Gastroesophageal sphincter (tissue), 3 donors: ENCODE measurements around the gene CNOT6L.

Experiments used
- POLR2A ChIP-seq, 2 donors: fragments of 450-650 bp; IDR thresholded peaks; one replicate each; pipeline ENCODE4 v1.6.1; 2017; ENCODE audit warnings: antibody characterized with exemption in 2 of 2, mild to moderate bottlenecking in 2 of 2, moderate library complexity in 1 of 2
- TF ChIP-seq, protein P1 (sequence below), 4 experiments: fragments of 200-600 bp in 2 of 4; fragments of 450-650 bp in 2 of 4; sonication (generic) in 1 of 4; IDR thresholded peaks; one replicate each; pipeline ENCODE4 v1.5.1; 2017 to 2019; ENCODE audit warnings: antibody characterized with exemption in 4 of 4, mild to moderate bottlenecking in 2 of 4, moderate library complexity in 2 of 4

DNA sequence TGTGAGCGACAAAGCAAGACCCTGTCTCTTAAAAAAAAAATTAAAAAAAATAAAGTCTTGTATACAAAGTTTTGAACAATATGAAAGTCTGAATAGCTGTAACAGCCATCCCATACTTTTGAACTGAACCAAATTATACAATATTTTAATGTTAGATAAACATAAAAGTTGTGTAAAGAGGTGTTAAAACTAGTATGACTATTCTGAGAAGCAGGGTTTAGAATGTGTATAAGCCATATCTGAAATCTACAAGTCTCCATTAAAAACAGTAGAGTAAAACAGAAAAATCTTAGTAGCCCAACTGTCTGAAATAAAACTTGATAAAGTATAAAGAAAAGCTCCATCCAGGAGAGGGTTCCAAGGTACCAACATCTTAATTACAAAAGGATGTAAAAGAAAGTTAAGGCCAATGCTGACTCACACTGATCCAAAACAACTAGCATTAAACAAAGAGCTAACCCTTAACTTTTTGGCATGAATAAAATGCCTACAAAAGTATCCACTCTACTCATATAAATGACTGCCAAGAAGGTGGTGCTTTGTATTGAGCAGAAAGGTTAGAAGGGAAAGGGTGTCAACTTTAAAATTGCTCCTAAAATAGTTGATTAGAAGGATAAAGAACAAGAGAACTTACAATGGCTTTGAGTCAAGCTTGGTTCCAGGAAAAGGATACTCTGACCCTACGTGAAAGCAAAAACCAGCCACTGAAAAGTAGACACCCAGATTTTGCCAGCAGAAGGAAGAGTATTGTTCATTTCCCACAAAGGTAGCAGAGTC, 18.5 kb downstream of the CNOT6L start:
- TF ChIP-seq, protein P1, sequence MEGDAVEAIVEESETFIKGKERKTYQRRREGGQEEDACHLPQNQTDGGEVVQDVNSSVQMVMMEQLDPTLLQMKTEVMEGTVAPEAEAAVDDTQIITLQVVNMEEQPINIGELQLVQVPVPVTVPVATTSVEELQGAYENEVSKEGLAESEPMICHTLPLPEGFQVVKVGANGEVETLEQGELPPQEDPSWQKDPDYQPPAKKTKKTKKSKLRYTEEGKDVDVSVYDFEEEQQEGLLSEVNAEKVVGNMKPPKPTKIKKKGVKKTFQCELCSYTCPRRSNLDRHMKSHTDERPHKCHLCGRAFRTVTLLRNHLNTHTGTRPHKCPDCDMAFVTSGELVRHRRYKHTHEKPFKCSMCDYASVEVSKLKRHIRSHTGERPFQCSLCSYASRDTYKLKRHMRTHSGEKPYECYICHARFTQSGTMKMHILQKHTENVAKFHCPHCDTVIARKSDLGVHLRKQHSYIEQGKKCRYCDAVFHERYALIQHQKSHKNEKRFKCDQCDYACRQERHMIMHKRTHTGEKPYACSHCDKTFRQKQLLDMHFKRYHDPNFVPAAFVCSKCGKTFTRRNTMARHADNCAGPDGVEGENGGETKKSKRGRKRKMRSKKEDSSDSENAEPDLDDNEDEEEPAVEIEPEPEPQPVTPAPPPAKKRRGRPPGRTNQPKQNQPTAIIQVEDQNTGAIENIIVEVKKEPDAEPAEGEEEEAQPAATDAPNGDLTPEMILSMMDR (IDR thresholded peaks at IDR 0.05) = no peak
- no peak for TF ChIP-seq POLR2A (IDR thresholded peaks at IDR 0.05)
